GM15510 (cell line): ENCODE results near the gene SLC26A9.

Source experiments
- POLR2A ChIP-seq: IDR thresholded peaks from 3 replicates; pipeline ENCODE4 v1.6.1; 2011; ENCODE audit warnings: borderline replicate concordance; ENCODE audit not compliant: insufficient read length; ENCODE audit errors: extremely low read depth

SLC26A9 gene

GRCh38 chr1:205914730-205915129 is 28.5 kb downstream of the SLC26A9 start:
- TF ChIP-seq POLR2A = no peak

GRCh38 chr1:205914155-205914507 is 29.1 kb downstream of the SLC26A9 start:
- no peak for TF ChIP-seq POLR2A

GRCh38 chr1:205913451-205914154 is 29.7 kb downstream of the SLC26A9 start:
- no peak for TF ChIP-seq POLR2A

GRCh38 chr1:205907794-205908193 is 35.5 kb downstream of the SLC26A9 start:
- TF ChIP-seq POLR2A = no peak

- no peak for TF ChIP-seq POLR2A
Measured at GRCh38 chr1:205896351-205896750, 46.9 kb downstream of the SLC26A9 start.

- no peak for TF ChIP-seq POLR2A
Measured at GRCh38 chr1:205883792-205884191, 59.5 kb downstream of the SLC26A9 start.

GRCh38 chr1:205880923-205881322 is 62.3 kb downstream of the SLC26A9 start:
- no peak for TF ChIP-seq POLR2A

GRCh38 chr1:205879974-205880373 is 63.3 kb downstream of the SLC26A9 start:
- TF ChIP-seq POLR2A = no peak

GRCh38 chr1:205878026-205878425 is 65.2 kb downstream of the SLC26A9 start:
- no peak for TF ChIP-seq POLR2A

GRCh38 chr1:205870236-205870635 is 73.0 kb downstream of the SLC26A9 start:
- TF ChIP-seq POLR2A = no peak
